OCI-LY3 (cell line): ENCODE results near the gene TCEAL5.

ENCODE experiments used
- H2AFZ ChIP-seq: fragments of 200-600, 300-600 bp; shearing (Covaris generic); 2 replicates; pipeline ENCODE4 v1.6.0; 2014; ENCODE audit warnings: antibody characterized with exemption, low read depth, low read length
- H3K27ac ChIP-seq: fragments of 200-600, 300-600 bp; sonication (generic); 2 replicates; pipeline ENCODE4 v1.5.1; 2014; ENCODE audit warnings: mild to moderate bottlenecking, low read length, moderate library complexity, mixed read lengths
- H3K27me3 ChIP-seq: fragments of 200-600, 300-600 bp; sonication (generic); 2 replicates; pipeline ENCODE4 v1.6.1; 2014; ENCODE audit warnings: low read depth, low read length, mixed read lengths
- H3K36me3 ChIP-seq: fragments of 200-600, 300-600 bp; sonication (generic); replicated peaks from 2 replicates; pipeline ENCODE3; 2014; ENCODE audit warnings: low read depth, low read length, mixed read lengths
- H3K4me1 ChIP-seq: fragments of 300-600, 200-600 bp; sonication (generic); 2 replicates; pipeline ENCODE4 v1.6.1; 2014; ENCODE audit warnings: low read length, mixed read lengths
- H3K4me2 ChIP-seq: fragments of 200-600, 300-600 bp; sonication (generic); 2 replicates; pipeline ENCODE4 v1.6.1; 2014; ENCODE audit warnings: low read length, mixed read lengths
- H3K4me3 ChIP-seq: fragments of 300-600, 200-600 bp; sonication (generic); 2 replicates; pipeline ENCODE4 v1.5.1; 2014; ENCODE audit warnings: antibody characterized with exemption, mild to moderate bottlenecking, low read length, moderate library complexity
- H3K79me2 ChIP-seq: fragments of 300-600, 200-600 bp; shearing (Covaris generic); 2 replicates; pipeline ENCODE4 v1.6.1; 2014; ENCODE audit warnings: mild to moderate bottlenecking, low read length, mixed read lengths
- H3K9ac ChIP-seq: fragments of 300-600, 200-600 bp; shearing (Covaris generic); 2 replicates; pipeline ENCODE4 v1.6.0; 2014; ENCODE audit warnings: mild to moderate bottlenecking, low read length, moderate library complexity
- H3K9me3 ChIP-seq: fragments of 200-600, 300-600 bp; shearing (Covaris generic); 2 replicates; pipeline ENCODE4 v1.6.1; 2014; ENCODE audit warnings: low read length, mixed read lengths; ENCODE audit not compliant: insufficient read depth
- H4K20me1 ChIP-seq: fragments of 200-600, 300-600 bp; sonication (generic); 2 replicates; pipeline ENCODE4 v1.6.1; 2016; ENCODE audit warnings: low read length, mixed read lengths; ENCODE audit not compliant: insufficient read depth
- EZH2phosphoT487 ChIP-seq: fragments of 200-600 bp; shearing (Covaris generic); IDR thresholded peaks from 2 replicates; pipeline ENCODE4 v1.6.1; 2018; ENCODE audit warnings: antibody characterized with exemption, mixed run types, low read depth
- TF ChIP-seq, protein P1 (sequence below): fragments of 200-600, 300-600 bp; sonication (generic); IDR thresholded peaks from 2 replicates; pipeline ENCODE4 v1.5.1; 2014; ENCODE audit warnings: antibody characterized with exemption, low read length, low read depth

The TCEAL5 gene

DNA sequence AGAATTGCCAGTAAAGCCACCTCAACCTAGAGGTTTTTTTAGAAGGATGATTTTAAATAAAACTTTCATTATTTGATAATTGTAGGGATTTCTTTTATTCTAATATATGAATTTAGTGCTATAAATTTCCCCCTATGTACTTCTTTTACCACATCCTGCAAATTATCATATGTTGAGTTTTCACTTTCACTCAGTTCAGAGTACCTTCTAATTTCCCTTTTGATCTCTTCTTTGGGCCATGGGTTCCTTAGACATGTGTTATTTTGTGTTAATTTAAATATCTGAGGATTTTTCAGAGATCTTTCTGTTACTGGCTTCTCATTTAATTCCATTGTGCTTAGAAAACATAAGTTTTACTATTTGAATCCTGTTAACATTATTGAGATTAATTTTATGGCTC, 28.2 kb upstream of the TCEAL5 start:
- TF ChIP-seq, protein P1, sequence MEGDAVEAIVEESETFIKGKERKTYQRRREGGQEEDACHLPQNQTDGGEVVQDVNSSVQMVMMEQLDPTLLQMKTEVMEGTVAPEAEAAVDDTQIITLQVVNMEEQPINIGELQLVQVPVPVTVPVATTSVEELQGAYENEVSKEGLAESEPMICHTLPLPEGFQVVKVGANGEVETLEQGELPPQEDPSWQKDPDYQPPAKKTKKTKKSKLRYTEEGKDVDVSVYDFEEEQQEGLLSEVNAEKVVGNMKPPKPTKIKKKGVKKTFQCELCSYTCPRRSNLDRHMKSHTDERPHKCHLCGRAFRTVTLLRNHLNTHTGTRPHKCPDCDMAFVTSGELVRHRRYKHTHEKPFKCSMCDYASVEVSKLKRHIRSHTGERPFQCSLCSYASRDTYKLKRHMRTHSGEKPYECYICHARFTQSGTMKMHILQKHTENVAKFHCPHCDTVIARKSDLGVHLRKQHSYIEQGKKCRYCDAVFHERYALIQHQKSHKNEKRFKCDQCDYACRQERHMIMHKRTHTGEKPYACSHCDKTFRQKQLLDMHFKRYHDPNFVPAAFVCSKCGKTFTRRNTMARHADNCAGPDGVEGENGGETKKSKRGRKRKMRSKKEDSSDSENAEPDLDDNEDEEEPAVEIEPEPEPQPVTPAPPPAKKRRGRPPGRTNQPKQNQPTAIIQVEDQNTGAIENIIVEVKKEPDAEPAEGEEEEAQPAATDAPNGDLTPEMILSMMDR = no peak
- no peak for TF ChIP-seq EZH2phosphoT487
- H2AFZ ChIP-seq = no peak overlapping the region

DNA sequence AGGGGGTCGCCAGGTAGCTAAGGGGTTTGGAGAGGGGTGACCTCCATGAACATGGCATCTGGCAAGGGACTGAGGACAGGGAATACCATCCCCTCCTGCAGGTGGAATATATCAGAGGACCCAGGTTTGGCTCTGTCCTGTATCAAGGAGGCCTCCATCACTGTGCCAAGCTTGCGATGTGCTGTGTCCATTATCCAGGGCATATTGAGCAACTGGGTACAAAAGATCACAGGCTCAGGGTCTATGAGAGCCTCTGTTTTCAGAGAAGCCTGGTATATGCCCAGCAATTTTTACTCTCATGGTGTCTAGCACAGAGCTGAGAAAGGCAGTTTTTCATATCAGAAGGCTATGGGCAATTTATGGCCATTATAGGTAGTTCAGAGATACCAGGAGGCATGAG, 16.6 kb upstream of the TCEAL5 start:
- H3K27me3 ChIP-seq = no peaks in the 10 kb centered on the region
- no peaks in the 10 kb centered on the region for H4K20me1 ChIP-seq
- TF ChIP-seq EZH2phosphoT487 = no peak
- TF ChIP-seq, protein P1 = no peak
- H3K36me3 ChIP-seq = no peaks in the 10 kb centered on the region
- no peaks in the 10 kb centered on the region for H3K9me3 ChIP-seq
- H3K4me2 ChIP-seq = no peak overlapping the region
- no peak overlapping the region for H2AFZ ChIP-seq
- no peaks in the 10 kb centered on the region for H3K79me2 ChIP-seq
- H3K4me3 ChIP-seq = no peak overlapping the region
- no peak overlapping the region for H3K9ac ChIP-seq
- no peaks in the 10 kb centered on the region for H3K4me1 ChIP-seq
- no peak overlapping the region for H3K27ac ChIP-seq

More for the DNA sequence above, 28.2 kb upstream of the TCEAL5 start:
- Histone ChIP-seq H3K9ac (no peak overlapping the region), H3K36me3 (no peaks in the 10 kb centered on the region), H3K4me2 (peak overlapping the region; percentile 32), H3K4me1 (peaks cover 9% of the 10 kb centered on the region), H4K20me1 (no peaks in the 10 kb centered on the region), H3K4me3 (no peak overlapping the region), H3K27me3 (no peaks in the 10 kb centered on the region), H3K27ac (no peak overlapping the region), H3K79me2 (no peaks in the 10 kb centered on the region), H3K9me3 (no peaks in the 10 kb centered on the region)

- Histone ChIP-seq H3K27ac (no peak overlapping the region), H3K79me2 (no peaks in the 10 kb centered on the region), H3K9me3 (no peaks in the 10 kb centered on the region), H3K9ac (no peak overlapping the region), H3K36me3 (no peaks in the 10 kb centered on the region), H3K4me3 (no peak overlapping the region), H4K20me1 (no peaks in the 10 kb centered on the region), H2AFZ (no peak overlapping the region), H3K4me2 (no peak overlapping the region), H3K27me3 (no peaks in the 10 kb centered on the region), H3K4me1 (no peaks in the 10 kb centered on the region)
- TF ChIP-seq EZH2phosphoT487 = no peak
- TF ChIP-seq, protein P1 = no peak
Measured at GRCh38 chrX:103279624-103280023, 3.1 kb upstream of the TCEAL5 start.

DNA sequence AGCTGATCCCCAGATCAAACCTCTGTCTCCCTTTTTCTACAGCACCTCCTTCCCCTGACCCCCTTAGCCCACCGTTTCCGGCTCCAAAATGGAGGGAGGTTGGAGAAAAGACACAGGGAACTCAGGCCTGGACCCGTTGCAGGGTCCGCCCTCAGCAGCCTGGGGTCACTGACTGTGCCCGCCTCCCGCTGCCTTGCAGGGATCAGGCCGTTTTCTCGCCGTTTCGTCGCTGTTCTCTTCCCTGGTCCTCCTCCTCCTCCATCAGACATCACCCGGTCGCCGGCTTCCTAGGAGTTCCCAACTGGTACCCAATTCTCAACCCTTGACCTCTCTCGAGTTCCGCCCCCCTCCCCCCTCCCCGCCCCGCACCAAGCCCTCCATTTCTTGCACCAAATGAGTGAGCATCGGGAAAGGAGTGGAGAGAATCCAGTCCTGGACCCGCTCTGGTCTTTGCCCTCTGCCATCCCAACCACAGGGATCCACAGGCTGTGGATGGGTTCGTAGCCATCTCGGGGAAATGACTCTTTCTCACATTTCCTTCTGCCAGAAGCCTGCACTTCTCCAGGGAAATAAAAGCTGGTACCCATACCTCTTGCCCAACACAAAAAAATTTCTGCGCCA, 493 bp downstream of the TCEAL5 start:
- H3K27ac ChIP-seq = no peak overlapping the region
- no peaks in the 10 kb centered on the region for H3K9me3 ChIP-seq
- H4K20me1 ChIP-seq = no peaks in the 10 kb centered on the region
- no peak overlapping the region for H3K4me3 ChIP-seq
- H3K9ac ChIP-seq = no peak overlapping the region
- H3K79me2 ChIP-seq = no peaks in the 10 kb centered on the region
- H3K4me1 ChIP-seq = no peaks in the 10 kb centered on the region
- no peak overlapping the region for H2AFZ ChIP-seq
- no peaks in the 10 kb centered on the region for H3K27me3 ChIP-seq
- TF ChIP-seq, protein P1 = no peak
- TF ChIP-seq EZH2phosphoT487 = no peak
- no peak overlapping the region for H3K4me2 ChIP-seq
- H3K36me3 ChIP-seq = no peaks in the 10 kb centered on the region
